ENCODE measurements around the gene TUBGCP3.

TUBGCP3 gene

GRCh38 chr13:112438515-112438914 lies 149.4 kb downstream of the TUBGCP3 start:
- no peaks in the 10 kb centered on the region for H3K27me3 ChIP-seq (ENCODE audit: control insufficient read depth, low read length)
- no peaks in the 10 kb centered on the region for H3K9me2 ChIP-seq (replicated peaks; ENCODE audit: control insufficient read depth, low read length)
- no peaks in the 10 kb centered on the region for H3F3A ChIP-seq (ENCODE audit: control insufficient read depth, insufficient read depth)
- H3K9me3 ChIP-seq (ENCODE audit: control insufficient read depth, insufficient read depth, low read length): no peaks in the 10 kb centered on the region
- H3K36me3 ChIP-seq (ENCODE audit: control insufficient read depth, low read length): no peaks in the 10 kb centered on the region
- H3K27ac ChIP-seq (ENCODE audit: low read depth, low read length): no peak overlapping the region
- H3K4me2 ChIP-seq (ENCODE audit: low read length): no peak overlapping the region
- H3K4me1 ChIP-seq (ENCODE audit: control insufficient read depth, low read length): no peaks in the 10 kb centered on the region
- H4K20me1 ChIP-seq (ENCODE audit: control insufficient read depth, insufficient read depth, low read depth, low read length): no peaks in the 10 kb centered on the region
- TF ChIP-seq EZH2phosphoT487 (IDR thresholded peaks at IDR 0.05; ENCODE audit: borderline replicate concordance, low read length) (no peak), CTCF (IDR thresholded peaks at IDR 0.05; ENCODE audit: low read depth, low read length, poor library complexity, severe bottlenecking) (no peak)
- H3K4me3 ChIP-seq (ENCODE audit: low read length): no peak overlapping the region
- H3K79me2 ChIP-seq (ENCODE audit: control insufficient read depth, low read length): no peaks in the 10 kb centered on the region

- H3F3A ChIP-seq (ENCODE audit: control insufficient read depth, insufficient read depth): no peaks in the 10 kb centered on the region
Observed at GRCh38 chr13:112438094-112438493, 149.9 kb downstream of the TUBGCP3 start.

GRCh38 chr13:112435973-112436372 lies 152.0 kb downstream of the TUBGCP3 start:
- Histone ChIP-seq H3K79me2 (ENCODE audit: control insufficient read depth, low read length) (no peaks in the 10 kb centered on the region), H3K9me3 (ENCODE audit: control insufficient read depth, insufficient read depth, low read length) (no peaks in the 10 kb centered on the region), H3K27ac (ENCODE audit: low read depth, low read length) (no peak overlapping the region), H4K20me1 (ENCODE audit: control insufficient read depth, insufficient read depth, low read depth, low read length) (no peaks in the 10 kb centered on the region), H3K27me3 (ENCODE audit: control insufficient read depth, low read length) (no peaks in the 10 kb centered on the region), H3K4me2 (ENCODE audit: low read length) (no peak overlapping the region), H3K9me2 (replicated peaks; ENCODE audit: control insufficient read depth, low read length) (no peaks in the 10 kb centered on the region), H3F3A (ENCODE audit: control insufficient read depth, insufficient read depth) (no peaks in the 10 kb centered on the region), H3K4me3 (ENCODE audit: low read length) (no peak overlapping the region), H3K36me3 (ENCODE audit: control insufficient read depth, low read length) (no peaks in the 10 kb centered on the region), H3K4me1 (ENCODE audit: control insufficient read depth, low read length) (no peaks in the 10 kb centered on the region)
- TF ChIP-seq EZH2phosphoT487 (IDR thresholded peaks at IDR 0.05; ENCODE audit: borderline replicate concordance, low read length) (no peak), CTCF (IDR thresholded peaks at IDR 0.05; ENCODE audit: low read depth, low read length, poor library complexity, severe bottlenecking) (no peak)

More at GRCh38 chr13:112438094-112438493, 149.9 kb downstream of the TUBGCP3 start:
- no peak overlapping the region for H3K4me3 ChIP-seq (ENCODE audit: low read length)
- no peaks in the 10 kb centered on the region for H3K79me2 ChIP-seq (ENCODE audit: control insufficient read depth, low read length)
- H3K9me3 ChIP-seq (ENCODE audit: control insufficient read depth, insufficient read depth, low read length): no peaks in the 10 kb centered on the region
- no peak overlapping the region for H3K4me2 ChIP-seq (ENCODE audit: low read length)
- H3K27ac ChIP-seq (ENCODE audit: low read depth, low read length): no peak overlapping the region
- no peaks in the 10 kb centered on the region for H3K4me1 ChIP-seq (ENCODE audit: control insufficient read depth, low read length)
- no peaks in the 10 kb centered on the region for H3K36me3 ChIP-seq (ENCODE audit: control insufficient read depth, low read length)
- TF ChIP-seq CTCF (IDR thresholded peaks at IDR 0.05; ENCODE audit: low read depth, low read length, poor library complexity, severe bottlenecking): no peak
- H3K27me3 ChIP-seq (ENCODE audit: control insufficient read depth, low read length): no peaks in the 10 kb centered on the region
- H3K9me2 ChIP-seq (replicated peaks; ENCODE audit: control insufficient read depth, low read length): no peaks in the 10 kb centered on the region
- no peaks in the 10 kb centered on the region for H4K20me1 ChIP-seq (ENCODE audit: control insufficient read depth, insufficient read depth, low read depth, low read length)

All from DOHH2 (cell line).